Rectal smooth muscle tissue (tissue), 1 donor: ENCODE measurements around the gene A1BG.

Experiments used
- H3K27ac ChIP-seq: one replicate; pipeline ENCODE4 v1.7.0; 2013; ENCODE audit warnings: low read depth, low read length, inconsistent platforms
- H3K27me3 ChIP-seq: one replicate; pipeline ENCODE4 v1.7.0; 2013; ENCODE audit warnings: low read length; ENCODE audit not compliant: control insufficient read depth, insufficient read depth
- H3K36me3 ChIP-seq: one replicate; pipeline ENCODE4 v1.7.0; 2013; ENCODE audit warnings: low read length; ENCODE audit not compliant: control insufficient read depth, insufficient read depth
- H3K4me1 ChIP-seq: one replicate; pipeline ENCODE4 v1.7.0; 2013; ENCODE audit warnings: low read length; ENCODE audit not compliant: control insufficient read depth, insufficient read depth
- H3K4me3 ChIP-seq: one replicate; pipeline ENCODE4 v1.7.0; 2013; ENCODE audit warnings: low read length
- H3K9ac ChIP-seq: one replicate; pipeline ENCODE4 v1.7.0; 2013; ENCODE audit warnings: low read length

A1BG gene

DNA sequence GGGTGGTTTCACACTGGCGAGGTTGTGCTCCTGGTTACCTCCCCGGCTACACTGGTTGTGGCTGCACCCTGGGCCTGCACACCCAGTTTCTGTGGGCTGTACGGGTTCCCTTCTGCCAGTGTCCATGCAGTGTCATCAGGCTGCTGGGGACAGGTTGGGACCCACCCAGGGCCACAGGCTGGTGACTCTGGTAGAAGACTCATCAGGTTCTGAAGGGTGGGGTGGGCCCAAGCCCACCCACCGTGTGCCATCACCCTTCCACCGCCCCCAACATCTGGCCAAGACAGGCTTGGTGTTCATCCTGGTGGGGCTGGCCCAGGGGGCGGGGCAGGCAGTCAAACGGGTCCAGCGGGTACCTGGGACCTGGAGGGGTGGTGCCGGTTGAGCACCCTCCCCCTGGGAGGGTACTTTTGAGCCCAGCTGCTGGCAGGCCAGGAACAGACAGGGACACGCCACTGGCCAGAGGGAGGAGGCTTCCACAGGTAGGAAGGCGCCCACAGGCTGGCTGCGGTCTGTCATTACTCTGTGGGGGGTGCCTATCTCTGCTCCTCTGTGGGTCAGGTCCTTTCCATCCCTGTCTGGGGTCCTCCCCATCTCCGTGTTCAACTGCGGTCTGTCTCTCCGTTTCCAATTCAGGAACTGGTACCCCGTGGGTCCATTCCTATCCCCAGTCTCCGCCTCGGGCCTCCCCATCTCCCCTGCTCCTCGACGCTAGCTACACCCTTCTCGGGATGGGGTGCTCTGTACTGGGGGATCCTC is 42.1 kb upstream of the A1BG start, which contains the start of gene RNF225:
RNF225 (plus strand) TSS at position 437 of the 759 bp plus-strand sequence. CDS start 434 bp downstream, outside the sequence.
- Histone ChIP-seq H3K9ac (no peak within 1 kb of the TSS), H3K27me3 (peaks cover 20% of the 10 kb centered on the region), H3K36me3 (peaks cover 20% of the 10 kb centered on the region), H3K4me3 (peak within 1 kb of the TSS; percentile 17), H3K27ac (no peak within 1 kb of the TSS), H3K4me1 (peaks cover under 1% of the 10 kb centered on the region)

GRCh38 chr19:58394821-58395219 is 41.5 kb upstream of the A1BG start:
- H3K4me1 ChIP-seq: no peaks in the 10 kb centered on the region
- no peak overlapping the region for H3K9ac ChIP-seq
- peaks cover 20% of the 10 kb centered on the region for H3K36me3 ChIP-seq
- H3K27me3 ChIP-seq: peaks cover 20% of the 10 kb centered on the region
- H3K27ac ChIP-seq: no peak overlapping the region
- H3K4me3 ChIP-seq: no peak overlapping the region

DNA sequence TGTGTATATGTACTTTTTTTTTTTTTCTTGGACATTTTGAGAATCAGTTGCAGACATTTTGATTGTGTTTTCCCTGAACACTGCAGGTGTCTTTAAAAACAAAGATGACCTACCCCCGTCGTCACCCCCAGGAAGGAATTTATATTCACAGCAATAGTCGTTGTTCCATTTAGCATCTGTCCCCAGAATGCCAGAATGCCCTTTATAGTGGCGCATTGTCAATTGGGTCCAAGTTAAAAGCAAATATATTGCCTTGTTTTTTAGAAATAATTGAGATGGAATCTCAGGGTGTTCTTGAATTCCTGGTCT is 40.4 kb upstream of the A1BG start:
- Histone ChIP-seq H3K27ac (no peak overlapping the region), H3K27me3 (peaks cover 20% of the 10 kb centered on the region), H3K4me3 (no peak overlapping the region), H3K36me3 (peaks cover 21% of the 10 kb centered on the region), H3K4me1 (no peaks in the 10 kb centered on the region), H3K9ac (no peak overlapping the region)

GRCh38 chr19:58392945-58393724 is 39.8 kb upstream of the A1BG start:
- H3K27me3 ChIP-seq: peaks cover 20% of the 10 kb centered on the region
- H3K36me3 ChIP-seq: peaks cover 24% of the 10 kb centered on the region
- H3K4me1 ChIP-seq: no peaks in the 10 kb centered on the region

GRCh38 chr19:58388175-58388526 is 34.9 kb upstream of the A1BG start:
- no peaks in the 10 kb centered on the region for H3K27me3 ChIP-seq
- H3K27ac ChIP-seq: no peak overlapping the region
- peak overlapping the region; percentile 83 for H3K9ac ChIP-seq
- H3K36me3 ChIP-seq: peaks cover 12% of the 10 kb centered on the region
- peak overlapping the region; percentile 98 for H3K4me3 ChIP-seq
- peaks cover 17% of the 10 kb centered on the region for H3K4me1 ChIP-seq

More at GRCh38 chr19:58392945-58393724, 39.8 kb upstream of the A1BG start:
- Histone ChIP-seq H3K9ac (no peak overlapping the region), H3K27ac (no peak overlapping the region), H3K4me3 (no peak overlapping the region)

DNA sequence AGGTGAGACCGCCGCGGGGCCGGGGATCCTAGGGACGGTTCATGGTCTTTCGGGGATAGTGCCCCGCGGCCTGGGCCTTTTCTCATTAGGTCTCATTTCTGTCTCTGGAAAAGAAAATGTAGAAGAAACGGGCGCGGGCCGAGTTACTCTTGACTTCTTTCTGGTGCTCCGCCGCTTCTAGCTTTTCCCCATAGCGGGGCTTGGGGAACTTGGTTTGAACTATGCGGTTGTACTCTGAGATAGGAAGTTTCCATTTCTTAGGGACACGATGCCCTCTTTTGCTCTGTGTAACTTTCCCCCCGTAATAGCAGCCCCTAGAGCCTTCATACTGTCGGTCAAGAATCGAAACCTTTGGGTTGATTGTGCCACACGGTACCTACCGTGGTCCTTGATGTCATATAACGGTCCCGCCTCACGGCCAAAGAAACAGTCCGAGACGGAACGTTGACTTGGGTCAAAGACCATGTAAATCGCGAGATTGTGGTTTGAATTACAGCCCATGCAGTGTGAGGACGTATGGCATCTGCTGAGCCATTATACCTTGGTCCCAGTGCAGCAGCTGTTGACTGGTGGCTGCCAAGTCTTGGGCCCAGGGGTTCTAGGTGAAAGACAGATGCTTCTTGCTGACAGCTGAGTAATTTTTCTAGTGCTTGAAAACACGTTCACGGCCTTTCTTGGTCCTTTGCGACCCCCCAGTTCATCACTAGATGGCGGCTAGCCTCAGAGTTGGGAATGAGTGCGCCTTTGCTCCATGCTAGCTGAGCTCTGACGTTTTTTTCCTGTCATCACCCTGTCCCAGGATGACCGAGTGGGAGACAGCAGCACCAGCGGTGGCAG is 34.3 kb upstream of the A1BG start:
- peaks cover 6% of the 10 kb centered on the region for H3K36me3 ChIP-seq
- peaks cover 17% of the 10 kb centered on the region for H3K4me1 ChIP-seq
- peak overlapping the region; percentile 83 for H3K9ac ChIP-seq
- peak overlapping the region; percentile 98 for H3K4me3 ChIP-seq
- peak overlapping the region; percentile 99 for H3K27ac ChIP-seq
- H3K27me3 ChIP-seq: no peaks in the 10 kb centered on the region

DNA sequence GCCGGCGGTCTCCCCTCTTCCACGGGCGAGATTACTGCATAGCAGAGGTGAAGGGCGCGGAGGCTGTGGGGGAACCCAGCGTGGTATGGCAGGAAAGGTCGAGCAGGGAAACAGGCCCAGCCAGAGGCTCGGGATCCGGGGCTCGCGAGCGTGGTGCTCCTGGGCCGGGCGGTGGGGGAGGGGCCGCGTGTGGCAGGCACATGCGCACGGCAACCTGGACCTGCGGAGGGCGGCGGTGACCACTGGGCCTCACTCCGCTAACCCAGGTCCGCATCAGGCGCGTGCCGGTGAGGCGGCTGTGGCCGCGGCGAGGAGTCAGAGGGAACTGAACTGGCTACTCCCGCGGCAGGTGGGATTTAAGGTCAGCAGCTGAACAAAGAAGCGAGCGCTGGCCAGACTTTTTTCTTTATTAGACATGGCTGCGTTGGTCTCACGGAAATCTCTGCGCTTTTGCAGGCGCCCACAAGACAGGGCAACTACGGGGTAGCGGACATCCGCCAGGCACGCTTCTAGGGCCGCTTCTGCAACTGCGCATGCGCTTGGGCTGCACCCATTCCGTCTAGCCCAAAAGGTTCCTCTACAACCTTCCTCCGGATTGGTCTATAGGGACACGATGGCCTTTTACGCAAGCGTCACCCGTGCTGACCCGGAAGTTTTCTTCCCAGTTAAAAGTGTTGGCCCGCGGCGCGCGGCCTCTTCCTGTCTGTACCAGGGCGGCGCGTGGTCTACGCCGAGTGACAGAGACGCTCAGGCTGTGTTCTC is 33.5 kb upstream of the A1BG start, which contains the start of gene RPS5:
RPS5 (plus strand) TSS at position 694 of the 762 bp plus-strand sequence. CDS start 869 bp downstream, outside the sequence.
- H3K4me3 ChIP-seq: peak within 1 kb of the TSS; percentile 98
- peak within 1 kb of the TSS; percentile 99 for H3K27ac ChIP-seq

DNA sequence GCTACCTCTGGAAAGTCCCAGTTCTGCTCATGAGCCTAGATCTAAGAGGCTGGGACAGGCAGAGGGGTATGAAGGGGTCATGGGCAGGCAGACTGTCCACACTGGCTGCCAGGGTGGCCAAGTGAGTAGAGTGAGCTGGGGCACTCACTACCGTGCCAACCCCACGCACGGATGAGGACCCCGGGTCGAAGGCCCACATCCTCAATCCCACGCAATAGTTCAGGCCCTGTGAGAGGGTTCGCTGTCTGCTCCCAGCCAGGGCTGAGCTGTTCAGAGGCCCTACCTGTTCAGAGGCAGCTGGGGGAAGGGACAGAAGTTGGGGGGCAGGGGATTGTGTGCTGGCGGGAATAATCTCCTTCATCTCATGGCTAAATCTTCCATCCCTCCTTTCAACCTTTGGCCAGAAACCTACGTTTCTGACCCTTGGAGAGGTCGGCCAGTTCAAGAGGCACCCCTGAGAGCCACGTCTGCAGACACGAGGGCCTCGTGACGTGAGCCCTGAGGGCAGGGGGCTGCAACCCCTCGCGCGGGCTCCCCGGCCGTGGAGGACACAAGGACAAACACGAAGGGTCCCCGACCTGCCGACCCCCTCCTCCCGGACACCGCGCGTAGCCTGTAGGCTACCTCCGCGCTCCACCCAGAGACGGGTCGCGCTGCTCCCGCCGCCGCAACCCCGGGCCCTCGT is 32.7 kb upstream of the A1BG start:
- H3K36me3 ChIP-seq: peaks cover 5% of the 10 kb centered on the region
- peaks cover 17% of the 10 kb centered on the region for H3K4me1 ChIP-seq
- peak overlapping the region; percentile 99 for H3K27ac ChIP-seq
- H3K4me3 ChIP-seq: peak overlapping the region; percentile 98
- no peaks in the 10 kb centered on the region for H3K27me3 ChIP-seq
- peak overlapping the region; percentile 97 for H3K9ac ChIP-seq

More for the DNA sequence above, 33.5 kb upstream of the A1BG start, which contains the start of gene RPS5:
- H3K4me1 ChIP-seq: peaks cover 17% of the 10 kb centered on the region
- no peaks in the 10 kb centered on the region for H3K27me3 ChIP-seq
- peaks cover 5% of the 10 kb centered on the region for H3K36me3 ChIP-seq
- peak within 1 kb of the TSS; percentile 97 for H3K9ac ChIP-seq

- H3K27ac ChIP-seq: peak overlapping the region; percentile 99
- peaks cover 17% of the 10 kb centered on the region for H3K4me1 ChIP-seq
- peak overlapping the region; percentile 97 for H3K9ac ChIP-seq
- H3K27me3 ChIP-seq: no peaks in the 10 kb centered on the region
- H3K36me3 ChIP-seq: peaks cover 5% of the 10 kb centered on the region
- peak overlapping the region; percentile 98 for H3K4me3 ChIP-seq
Measured at GRCh38 chr19:58385313-58385890, 32.1 kb upstream of the A1BG start.

DNA sequence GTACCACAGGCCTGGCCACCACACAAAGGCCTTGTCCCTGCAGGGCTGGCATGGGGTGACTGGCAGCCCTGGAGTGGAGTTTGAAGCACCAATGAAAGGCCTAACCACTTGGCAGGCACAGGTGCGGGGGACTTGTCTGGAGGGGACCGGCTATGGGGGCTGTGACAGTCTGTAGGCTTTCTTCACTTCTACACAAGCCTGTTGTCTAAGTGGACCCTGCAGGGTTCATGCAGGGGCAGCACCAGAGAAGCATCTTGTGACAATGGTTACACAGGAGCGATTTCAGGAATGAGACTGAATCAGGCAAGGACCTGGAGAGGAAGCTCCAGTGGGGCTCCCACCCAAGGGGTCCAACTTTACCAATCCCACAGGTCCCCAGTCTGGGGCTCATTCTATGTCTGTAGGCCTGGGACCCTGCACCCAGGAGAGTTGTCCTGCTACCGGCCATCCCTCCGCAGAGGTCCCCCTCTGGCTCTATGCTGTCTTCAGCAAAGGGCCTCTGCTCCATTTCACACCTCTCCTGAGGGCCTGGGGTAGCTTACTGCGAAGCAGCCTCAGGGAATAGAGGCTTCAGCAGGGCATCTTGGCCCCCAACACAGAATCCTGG is 29.8 kb upstream of the A1BG start:
- Histone ChIP-seq H3K27ac (no peak overlapping the region), H3K9ac (no peak overlapping the region), H3K36me3 (no peaks in the 10 kb centered on the region), H3K27me3 (no peaks in the 10 kb centered on the region), H3K4me1 (peaks cover 23% of the 10 kb centered on the region), H3K4me3 (no peak overlapping the region)
